Measurements from ENCODE around the gene SLA2. TPM values are rescaled to one million over a fixed set of nuclear protein-coding genes. Genes with fewer than 3 reads are reported as not detected.

Gene SLA2
- total and polyA plus RNA-seq, 2 of the 8 experiments (the other 6 are each of a cell fraction or from before 2014, with no cell fraction given): 0.18 TPM; not detected in 1

GRCh38 chr20:36587388-36588070, 58.5 kb downstream of the SLA2 start:
- peaks cover 8% of the 10 kb centered on the region for H3K79me1 ChIP-seq (ENCODE audit: low read depth, low read length)
- H3K79me2 ChIP-seq (ENCODE audit: control insufficient read depth in 1 of 2, insufficient read depth in 2 of 2, low read length in 2 of 2): peaks cover 0 to 7% of the 10 kb centered on the region in 2 experiments; a peak in 1 of 4 replicates
- peak overlapping the region; percentile 11; the same call in 1 of the 2 replicates for H2BK20ac ChIP-seq (ENCODE audit: low read length)
- peaks cover 5 to 31% (median 19%) of the 10 kb centered on the region in 4 experiments; a peak in 6 of 8 replicates for H3K36me3 ChIP-seq (ENCODE audit: control insufficient read depth in 2 of 4, insufficient read depth in 4 of 4, low read length in 3 of 4)
- no peak overlapping the region for H4K5ac ChIP-seq (ENCODE audit: insufficient read length, low read depth, low read length)
- H3K27me3 ChIP-seq (replicated peaks in 1 of 4; ENCODE audit: control insufficient read depth in 3 of 4, extremely low read depth in 1 of 4, insufficient read depth in 3 of 4, low read length in 3 of 4): no peaks in the 10 kb centered on the region
- H3K4me2 ChIP-seq (ENCODE audit: insufficient read depth in 1 of 2, low read depth in 2 of 2, low read length in 2 of 2): no peak overlapping the region
- H2AK5ac ChIP-seq (ENCODE audit: low read depth, low read length): peak overlapping the region; percentile 97
- H2AFZ ChIP-seq (ENCODE audit: low read length): no peak overlapping the region
- H3K14ac ChIP-seq (ENCODE audit: insufficient read length): no peak overlapping the region
- no peak overlapping the region for H4K8ac ChIP-seq (ENCODE audit: extremely low read depth, insufficient read depth, low read length)
- 94% methylated on average over 3 of the region's 3 CpGs; no CpG with 5 or more reads in 1 of the 2 experiments for WGBS, 2 experiments (ENCODE audit: extremely low coverage in 1 of 2, insufficient coverage in 1 of 2, insufficient read length in 1 of 2, insufficient replicate concordance in 2 of 2, low coverage in 1 of 2, low lambda C conversion rate in 2 of 2, missing lambda C conversion rate in 1 of 2)
- no peak overlapping the region for H3K27ac ChIP-seq (ENCODE audit: low read depth, low read length)
- peak overlapping the region; percentile 88; the same call in 1 of the 2 replicates for H2BK15ac ChIP-seq (ENCODE audit: low read length)
- H4K20me1 ChIP-seq (replicated peaks in 1 of 2; ENCODE audit: control insufficient read depth in 1 of 2, insufficient read depth in 2 of 2, low read length in 2 of 2): no peaks in the 10 kb centered on the region
- H2BK120ac ChIP-seq (replicated peaks; ENCODE audit: low read depth, low read length): no peak overlapping the region
- peak overlapping the region; percentile 71; the same call in 1 of the 2 replicates for H2BK5ac ChIP-seq (ENCODE audit: low read depth, low read length)
- ChIA-PET CTCF (ENCODE audit: partially characterized antibody) (interaction anchor here (0.6 to 14.2 kb wide), 8 partner anchors 11 to 188 kb away, joined by 3 to 202 read pairs (median 8); partner anchors contain the start of genes MYL9, RAB5IF and TGIF2), POLR2A (ENCODE audit: partially characterized antibody) (interaction anchor here (0.6 to 26.6 kb wide), 4 partner anchors 10 to 26 kb away, joined by 3 to 388 read pairs (median 66); partner anchors contain the start of genes RAB5IF and TGIF2)
- H3K56ac ChIP-seq (replicated peaks; ENCODE audit: insufficient read length, low read depth, low read length): no peak overlapping the region
- 0 out of 2 replicates have a peak overlapping the region, but pooled peaks have one; percentile 60 for H2BK12ac ChIP-seq (ENCODE audit: low read depth, low read length)
- DNase-seq (ENCODE audit: low read depth in 1 of 2, low spot score in 2 of 2) (no peak), FAIRE-seq (no peak)
- H3K23ac ChIP-seq (ENCODE audit: insufficient read length): no peak overlapping the region
- no peaks in the 10 kb centered on the region for H3K23me2 ChIP-seq (ENCODE audit: low read depth, low read length)
- peaks cover 3 to 20% (median 11%) of the 10 kb centered on the region in 4 experiments; a peak in 6 of 7 replicates for H3K4me1 ChIP-seq (replicated peaks in 1 of 4; ENCODE audit: control insufficient read depth in 3 of 4, insufficient read depth in 4 of 4, low read length in 3 of 4)
- H3K9ac ChIP-seq (replicated peaks in 1 of 4; ENCODE audit: extremely low read depth in 1 of 4, low read depth in 3 of 4, low read length in 3 of 4): no peak overlapping the region
- peak overlapping the region; percentile 69 for H4K91ac ChIP-seq (replicated peaks; ENCODE audit: insufficient read length, low read length)
- no peak overlapping the region for H3K4me3 ChIP-seq (ENCODE audit: extremely low read depth in 1 of 4, insufficient read depth in 2 of 4, low read depth in 3 of 4, low read length in 4 of 4)
- peak overlapping the region; percentile 10; the same call in 1 of the 2 replicates for H3K18ac ChIP-seq (ENCODE audit: extremely low read depth, low read length)
- H3K4ac ChIP-seq (replicated peaks; ENCODE audit: insufficient read length, low read depth, low read length): peak overlapping the region; percentile 94
- peaks cover 6 to 7% of the 10 kb centered on the region in 2 experiments; a peak in 2 of 4 replicates for H3K9me3 ChIP-seq (ENCODE audit: insufficient read depth in 2 of 2, low read depth in 1 of 2, low read length in 1 of 2)
- TF ChIP-seq CREB1 (IDR thresholded peaks at IDR 0.05): no peak
- TF ChIP-seq, protein P1, sequence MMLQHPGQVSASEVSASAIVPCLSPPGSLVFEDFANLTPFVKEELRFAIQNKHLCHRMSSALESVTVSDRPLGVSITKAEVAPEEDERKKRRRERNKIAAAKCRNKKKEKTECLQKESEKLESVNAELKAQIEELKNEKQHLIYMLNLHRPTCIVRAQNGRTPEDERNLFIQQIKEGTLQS (IDR thresholded peaks at IDR 0.05; ENCODE audit: insufficient read depth, low read depth, low read length): no peak
- TF ChIP-seq RBBP5 (IDR thresholded peaks at IDR 0.05; ENCODE audit: borderline replicate concordance, low read depth, low read length): no peak
- no peak for TF ChIP-seq CHD2 (IDR thresholded peaks at IDR 0.05; ENCODE audit: low read length)
- no peak for TF ChIP-seq BACH1 (IDR thresholded peaks at IDR 0.05; ENCODE audit: low read length)
- TF ChIP-seq BRCA1 (IDR thresholded peaks at IDR 0.05; ENCODE audit: low read depth, low read length): no peak
- no peak for TF ChIP-seq ATF2 (IDR thresholded peaks at IDR 0.05; ENCODE audit: low read length)
- no peak for TF ChIP-seq SUZ12 (IDR thresholded peaks at IDR 0.05; ENCODE audit: low read length)
- no peak for TF ChIP-seq TBP (IDR thresholded peaks at IDR 0.05; ENCODE audit: low read depth, low read length)
- no peak for TF ChIP-seq SP4 (IDR thresholded peaks at IDR 0.05; ENCODE audit: low read length)
